HepG2 (cell line): ENCODE data around the gene PHACTR1. TPM values are rescaled to one million over a fixed set of nuclear protein-coding genes. Genes with fewer than 3 reads are reported as not detected.

ENCODE experiments used
- ATAC-seq: fragments of 200-7000 bp; cut with Tn5 transposase; 3 replicates; pipeline ENCODE4 v1.9.1; 2020; ENCODE audit warnings: mild to moderate bottlenecking, moderate library complexity
- BruUV-seq: library from RNA; stranded (reverse); fragments of 400-500 nt; replicated peaks from 2 replicates; lab custom pipeline; 2021; lab: Mats Ljungman, UMichigan
- CTCF ChIA-PET: fragments of 300-600 bp; formaldehyde crosslinking; extraction: SDS; loops from one replicate; lab custom pipeline; 2021; ENCODE audit warnings: low total read pairs, inconsistent platforms, low intra/inter-chr PET ratio; lab: Yijun Ruan, JAX
- POLR2A ChIA-PET: fragments of 350-600 bp; sonication (Branson Sonifier 250); formaldehyde crosslinking; loops from one replicate; lab custom pipeline; 2020; ENCODE audit warnings: antibody characterized with exemption, inconsistent platforms; lab: Yijun Ruan, JAX
- DNase-seq: peaks from one replicate; pipeline ENCODE4 v3.0.0-alpha.2; 2015; ENCODE audit warnings: low spot score
- FAIRE-seq: peaks from 3 replicates; lab custom pipeline; 2011; peaks lifted over from hg19 to GRCh38; lab: Jason Lieb, UNC
- H2AFZ ChIP-seq: one replicate; pipeline ENCODE4 v1.6.1; 2011; ENCODE audit warnings: low read length, inconsistent platforms
- H3K27ac ChIP-seq: fragments of 300-600 bp; 3 replicates; pipeline ENCODE4 v1.8.0; 2011; ENCODE audit warnings: mixed run types, mild to moderate bottlenecking, mixed read lengths, low read length, inconsistent platforms; ENCODE audit not compliant: insufficient read depth; ENCODE audit errors: extremely low read length
- H3K27me3 ChIP-seq, 2 experiments: fragments of 200-600 bp in 1 of 2; 2 replicates in 1 of 2; 3 replicates in 1 of 2; pipeline versions ENCODE4 v1.6.0 to v1.8.0; 2011; ENCODE audit warnings: low read length in 2 of 2, mild to moderate bottlenecking in 2 of 2, moderate library complexity in 2 of 2, inconsistent platforms in 1 of 2; ENCODE audit not compliant: insufficient read depth in 2 of 2, control insufficient read depth in 1 of 2
- H3K36me3 ChIP-seq, 2 experiments: fragments of 200-600 bp in 1 of 2; replicated peaks in 1 of 2; 2 replicates in 1 of 2; 3 replicates in 1 of 2; pipeline versions ENCODE4 v1.5.1 to v1.8.0; 2011; ENCODE audit warnings: low read length in 2 of 2, inconsistent platforms in 1 of 2; ENCODE audit not compliant: insufficient read depth in 2 of 2, control insufficient read depth in 1 of 2
- H3K4me1 ChIP-seq: 2 replicates; pipeline ENCODE4 v1.5.1; 2012; ENCODE audit warnings: low read length, inconsistent platforms; ENCODE audit not compliant: insufficient read depth
- H3K4me2 ChIP-seq: 2 replicates; pipeline ENCODE4 v1.6.0; 2011; ENCODE audit warnings: low read depth, low read length, inconsistent platforms
- H3K4me3 ChIP-seq, 3 experiments: fragments of 200-600 bp in 1 of 3; sonication (generic), shearing (Covaris generic) in 1 of 3; replicated peaks in 1 of 3; 2 replicates each; pipeline ENCODE4 v1.5.1; 2011 to 2016; ENCODE audit warnings: low read length in 3 of 3, inconsistent platforms in 2 of 3, low read depth in 2 of 3, mild to moderate bottlenecking in 2 of 3, control low read depth in 1 of 3, mixed read lengths in 1 of 3; ENCODE audit not compliant: insufficient read depth in 1 of 3
- H3K79me2 ChIP-seq: one replicate; pipeline ENCODE4 v1.6.1; 2011; ENCODE audit warnings: low read length, inconsistent platforms; ENCODE audit not compliant: insufficient read depth
- H3K9ac ChIP-seq: 2 replicates; pipeline ENCODE4 v1.6.0; 2011; ENCODE audit warnings: mild to moderate bottlenecking, low read depth, low read length, inconsistent platforms; ENCODE audit not compliant: insufficient read depth
- H3K9me3 ChIP-seq: 2 replicates; pipeline ENCODE4 v1.5.1; 2012; ENCODE audit warnings: mild to moderate bottlenecking, low read length
- H4K20me1 ChIP-seq: 2 replicates; pipeline ENCODE4 v1.6.0; 2011; ENCODE audit warnings: inconsistent platforms, mild to moderate bottlenecking, low read length, moderate library complexity; ENCODE audit not compliant: insufficient read depth
- CC2D1A ChIP-seq: sonication (generic); formaldehyde crosslinking; IDR thresholded peaks from 2 replicates; pipeline ENCODE4 v1.8.1; 2023; ENCODE audit warnings: mild to moderate bottlenecking, missing genetic modification reagents
- ELF3 ChIP-seq: IDR thresholded peaks from 2 replicates; pipeline ENCODE4 v1.6.1; 2016; ENCODE audit warnings: missing genetic modification reagents, missing compliant biosample characterization
- FOSL2 ChIP-seq: sonication (generic); formaldehyde crosslinking; IDR thresholded peaks from 2 replicates; pipeline ENCODE4 v1.4.0; 2020; ENCODE audit warnings: missing genetic modification reagents
- NR2F6 ChIP-seq, 2 experiments: IDR thresholded peaks; 2 replicates each; pipeline ENCODE4 v1.6.1; 2016; ENCODE audit warnings: antibody characterized with exemption in 1 of 2, mild to moderate bottlenecking in 1 of 2
- PITX1 ChIP-seq: sonication (generic); formaldehyde crosslinking; IDR thresholded peaks from 2 replicates; pipeline ENCODE4 v1.5.1; 2020; ENCODE audit warnings: mild to moderate bottlenecking, missing genetic modification reagents
- STAT6 ChIP-seq: sonication (generic); formaldehyde crosslinking; IDR thresholded peaks from 2 replicates; pipeline ENCODE4 v1.4.0; 2020; ENCODE audit warnings: missing genetic modification reagents, mild to moderate bottlenecking, borderline replicate concordance
- ZBTB44 ChIP-seq: sonication (generic); formaldehyde crosslinking; IDR thresholded peaks from 2 replicates; pipeline ENCODE4 v1.4.0; 2020; ENCODE audit warnings: missing genetic modification reagents
- ZNF143 ChIP-seq: sonication (generic); formaldehyde crosslinking; IDR thresholded peaks from 2 replicates; pipeline ENCODE4 v1.4.0; 2020; ENCODE audit warnings: missing genetic modification reagents
- ZNF557 ChIP-seq: sonication (generic); formaldehyde crosslinking; IDR thresholded peaks from 2 replicates; pipeline ENCODE4 v1.4.0; 2020; ENCODE audit warnings: missing genetic modification reagents
- ZNF652 ChIP-seq: IDR thresholded peaks from 2 replicates; pipeline ENCODE4 v1.6.1; 2016; ENCODE audit warnings: low read depth, borderline replicate concordance
- ZNF780A ChIP-seq: sonication (generic); formaldehyde crosslinking; IDR thresholded peaks from 2 replicates; pipeline ENCODE4 v1.8.0; 2022; ENCODE audit warnings: mild to moderate bottlenecking, missing genetic modification reagents, moderate library complexity
- WGBS: methylation state at CpG from one replicate; pipeline ENCODE4 v1.1.6; 2017; ENCODE audit warnings: low lambda C conversion rate; 5-methylcytosine and 5-hydroxymethylcytosine counted together
- in situ Hi-C: cut with HindIII; loops from 2 replicates; pipeline ENCODE4 v1.10.0; 2017; ENCODE audit warnings: low pct_unique_long_range_greater_than_20kb; ENCODE audit not compliant: extremely low pct_ligation_motif_present
- intact Hi-C: fragments of 100-400 bp; cut with micrococcal nuclease; formaldehyde crosslinking; loops from one replicate; pipeline ENCODE4 v1.10.0; 2022; ENCODE audit not compliant: unreplicated experiment
- polyA plus RNA-seq, 8 experiments: library from polyadenylated mRNA; depleted of rRNA in 3 of 8; stranded (reverse) in 7 of 8; unstranded in 1 of 8; fragments of >200 nt; fragmentation: Illumina TruSeq in 4 of 8; extraction: Trizol in 4 of 8; gene quantifications; 2 replicates each; pipeline versions ENCODE4 v1.2.1 to v1.2.3, GENCODE V29; 2011 to 2016; ENCODE audit warnings: low read depth in 4 of 8, missing spikeins in 1 of 8, mixed read lengths in 1 of 8; ENCODE audit not compliant: insufficient read depth in 1 of 8
- total RNA-seq, 5 experiments: library from RNA; depleted of rRNA; stranded (reverse); fragments of >200 nt; fragmentation: Illumina TruSeq; extraction: Trizol; gene quantifications; 2 replicates each; pipeline ENCODE4 v1.2.3, GENCODE V29; 2016; ENCODE audit warnings: low read depth in 1 of 5

The PHACTR1 gene
- total and polyA plus RNA-seq, 2 of the 13 experiments (the other 11 are each of a cell fraction or from before 2014, with no cell fraction given) = 0.09 TPM; not detected in 1

- POLR2A ChIA-PET = no interaction called here
- no peak for DNase-seq
- CTCF ChIA-PET = no interaction called here
- Histone ChIP-seq H4K20me1 (no peaks in the 10 kb centered on the region), H3K4me3 (no peak overlapping the region), H3K27me3 (0 out of 5 replicates have a peak, but pooled peaks cover 1 to 4% of the 10 kb centered on the region in 2 experiments), H3K36me3 (no peaks in the 10 kb centered on the region), H3K4me1 (no peaks in the 10 kb centered on the region), H3K9ac (no peak overlapping the region), H2AFZ (no peak overlapping the region), H3K9me3 (no peaks in the 10 kb centered on the region), H3K4me2 (no peak overlapping the region), H3K27ac (no peak overlapping the region), H3K79me2 (no peaks in the 10 kb centered on the region)
- no peak for TF ChIP-seq ZNF780A (CRISPR knock-in tag)
- TF ChIP-seq ZNF557 (CRISPR knock-in tag) = no peak
- no peak for TF ChIP-seq FOSL2 (CRISPR knock-in tag)
- TF ChIP-seq ZNF143 = no peak
- in situ Hi-C loops = no loop called here
- intact Hi-C loops = no loop called here
- no peak for FAIRE-seq
- no peak for ATAC-seq
- no TSS peak for BruUV-seq
Measured at GRCh38 chr6:13098006-13098405, 381.4 kb downstream of the PHACTR1 start.

GRCh38 chr6:13098793-13099570 is 382.4 kb downstream of the PHACTR1 start:
- no peaks in the 10 kb centered on the region for H3K4me1 ChIP-seq
- ChIA-PET CTCF (no interaction called here), POLR2A (no interaction called here)
- no peaks in the 10 kb centered on the region for H3K79me2 ChIP-seq
- FAIRE-seq (no peak), DNase-seq (no peak), ATAC-seq (no peak)
- H3K36me3 ChIP-seq = no peaks in the 10 kb centered on the region
- in situ Hi-C loops = no loop called here
- no peaks in the 10 kb centered on the region for H4K20me1 ChIP-seq
- no peaks in the 10 kb centered on the region for H3K9me3 ChIP-seq
- H3K9ac ChIP-seq = no peak overlapping the region
- H3K27me3 ChIP-seq = 0 out of 5 replicates have a peak, but pooled peaks cover 1 to 4% of the 10 kb centered on the region in 2 experiments
- no peak overlapping the region for H3K27ac ChIP-seq
- H3K4me3 ChIP-seq = no peak overlapping the region
- BruUV-seq = no TSS peak
- H2AFZ ChIP-seq = no peak overlapping the region
- intact Hi-C loops = no loop called here
- under 1% methylated on average over 5 of the region's 5 CpGs for WGBS
- no peak overlapping the region for H3K4me2 ChIP-seq
- TF ChIP-seq CC2D1A (no peak), PITX1 (no peak), ZBTB44 (CRISPR knock-in tag) (no peak), STAT6 (no peak), ZNF652 (CRISPR knock-in tag) (no peak), ELF3 (CRISPR knock-in tag) (no peak), NR2F6 (IDR thresholded peaks at IDR 0.05) (no peak), NR2F6 (CRISPR knock-in tag; IDR thresholded peaks at IDR 0.05) (no peak)
